22Rv1 (cell line): ENCODE data around the gene FARP1.

Experiments used
- H3K27ac ChIP-seq: fragments of 450-650 bp; 2 replicates; pipeline ENCODE4 v1.5.1; 2017
- ZFX ChIP-seq: fragments of 450-650 bp; IDR thresholded peaks from 2 replicates; pipeline ENCODE4 v1.6.1; 2017; ENCODE audit warnings: antibody characterized with exemption, borderline replicate concordance
- TF ChIP-seq, protein P1 (sequence below): fragments of 450-650 bp; IDR thresholded peaks from 2 replicates; pipeline ENCODE4 v1.5.1; 2017; ENCODE audit warnings: mild to moderate bottlenecking

Gene FARP1

DNA sequence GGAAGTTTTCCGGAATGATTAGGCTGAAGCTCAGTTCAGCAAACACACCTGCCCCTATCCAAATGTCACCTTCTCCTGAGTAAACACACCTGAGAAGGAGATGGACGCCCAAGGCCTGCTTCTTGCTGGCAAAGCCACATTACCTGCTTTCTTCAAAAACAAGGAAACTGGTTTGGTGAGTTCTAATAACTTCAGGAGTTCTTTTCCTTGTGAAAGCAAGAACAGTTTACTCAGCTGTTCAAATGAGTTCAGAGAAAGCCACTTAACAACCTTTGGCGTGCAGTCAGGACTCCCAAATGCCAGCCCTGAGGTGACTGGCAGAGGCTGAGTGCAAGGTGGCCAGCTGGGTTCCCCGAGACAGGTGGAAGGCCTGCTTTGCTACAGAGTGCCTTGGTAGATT lies 273.5 kb downstream of the FARP1 start:
- H3K27ac ChIP-seq: peak overlapping the region; percentile 82
- TF ChIP-seq ZFX: no peak
- TF ChIP-seq, protein P1, sequence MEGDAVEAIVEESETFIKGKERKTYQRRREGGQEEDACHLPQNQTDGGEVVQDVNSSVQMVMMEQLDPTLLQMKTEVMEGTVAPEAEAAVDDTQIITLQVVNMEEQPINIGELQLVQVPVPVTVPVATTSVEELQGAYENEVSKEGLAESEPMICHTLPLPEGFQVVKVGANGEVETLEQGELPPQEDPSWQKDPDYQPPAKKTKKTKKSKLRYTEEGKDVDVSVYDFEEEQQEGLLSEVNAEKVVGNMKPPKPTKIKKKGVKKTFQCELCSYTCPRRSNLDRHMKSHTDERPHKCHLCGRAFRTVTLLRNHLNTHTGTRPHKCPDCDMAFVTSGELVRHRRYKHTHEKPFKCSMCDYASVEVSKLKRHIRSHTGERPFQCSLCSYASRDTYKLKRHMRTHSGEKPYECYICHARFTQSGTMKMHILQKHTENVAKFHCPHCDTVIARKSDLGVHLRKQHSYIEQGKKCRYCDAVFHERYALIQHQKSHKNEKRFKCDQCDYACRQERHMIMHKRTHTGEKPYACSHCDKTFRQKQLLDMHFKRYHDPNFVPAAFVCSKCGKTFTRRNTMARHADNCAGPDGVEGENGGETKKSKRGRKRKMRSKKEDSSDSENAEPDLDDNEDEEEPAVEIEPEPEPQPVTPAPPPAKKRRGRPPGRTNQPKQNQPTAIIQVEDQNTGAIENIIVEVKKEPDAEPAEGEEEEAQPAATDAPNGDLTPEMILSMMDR: no peak

DNA sequence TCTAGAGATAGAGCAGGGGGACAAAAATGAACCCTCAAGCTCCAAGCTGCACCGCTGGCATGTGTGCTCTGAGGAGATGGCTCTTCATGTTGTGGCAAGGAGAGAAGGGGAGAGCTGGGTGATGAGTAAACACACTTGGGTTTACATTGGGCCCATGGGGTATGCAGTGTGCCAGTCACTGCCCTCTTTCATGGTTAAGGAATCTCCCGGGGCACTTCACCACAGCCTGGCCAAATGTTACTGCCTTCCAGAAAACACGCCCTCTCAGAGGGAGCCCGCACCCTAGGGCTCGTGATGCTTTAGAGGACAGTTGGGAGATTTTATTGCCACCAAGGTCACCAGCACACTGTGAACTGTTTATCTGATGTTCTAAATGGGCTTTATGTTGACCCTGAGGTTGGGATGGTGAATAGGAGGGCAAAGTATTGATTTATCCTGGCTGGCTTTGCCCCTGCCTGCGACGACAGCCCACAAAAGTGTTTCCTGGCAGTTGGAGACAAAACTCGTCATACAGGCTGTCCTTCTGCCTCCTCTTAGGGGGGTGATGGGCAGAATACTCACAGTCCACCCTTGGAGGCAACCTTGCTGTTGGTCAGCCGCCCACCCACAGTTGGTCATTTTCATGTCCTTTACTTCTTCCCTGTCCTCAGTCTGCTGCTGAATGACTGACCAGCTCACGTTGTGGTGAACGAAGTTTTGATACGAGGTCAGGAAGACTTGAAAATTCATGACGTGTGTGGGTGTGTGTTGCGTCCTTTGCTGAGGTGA lies 277.1 kb downstream of the FARP1 start:
- H3K27ac ChIP-seq: no peak overlapping the region

DNA sequence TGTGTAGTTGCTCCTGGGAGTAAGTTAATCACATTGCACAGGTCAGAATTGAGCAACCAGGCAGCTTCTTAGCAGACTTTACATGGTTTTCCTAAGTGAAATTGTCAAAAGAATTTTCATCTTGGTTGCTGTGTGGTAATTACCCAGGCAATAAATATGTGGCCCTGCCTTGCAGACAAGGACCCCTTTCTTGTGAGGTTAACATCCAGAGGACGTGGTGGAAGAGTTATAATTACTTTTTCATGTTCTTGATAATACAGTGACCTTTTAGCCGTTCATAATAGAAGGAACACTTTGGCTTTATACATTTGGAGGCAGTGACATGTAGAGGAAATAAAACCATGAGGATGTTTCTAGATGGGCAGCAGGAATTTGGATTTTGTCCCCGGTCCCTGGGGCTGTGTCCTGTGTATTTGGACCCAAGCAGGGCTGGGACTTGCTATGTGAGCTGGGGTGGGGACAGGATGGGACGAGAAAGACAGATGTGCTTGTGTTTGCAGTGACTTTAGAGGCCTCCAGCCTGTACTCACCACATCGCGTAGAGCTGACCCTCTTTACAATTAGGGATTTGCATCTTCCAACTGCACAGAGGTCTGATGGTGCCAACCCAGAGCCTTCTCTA lies 277.8 kb downstream of the FARP1 start:
- TF ChIP-seq, protein P1: no peak
- H3K27ac ChIP-seq: no peak overlapping the region

More for the DNA sequence above, 277.1 kb downstream of the FARP1 start:
- TF ChIP-seq, protein P1: no peak
- TF ChIP-seq ZFX: no peak

- TF ChIP-seq ZFX: no peak
- TF ChIP-seq, protein P1: no peak
Measured at GRCh38 chr13:98422046-98422445, 279.2 kb downstream of the FARP1 start.

GRCh38 chr13:98423417-98423816 lies 280.5 kb downstream of the FARP1 start:
- H3K27ac ChIP-seq: no peak overlapping the region
- no peak for TF ChIP-seq ZFX
- TF ChIP-seq, protein P1: no peak

More at GRCh38 chr13:98422046-98422445, 279.2 kb downstream of the FARP1 start:
- no peak overlapping the region for H3K27ac ChIP-seq

DNA sequence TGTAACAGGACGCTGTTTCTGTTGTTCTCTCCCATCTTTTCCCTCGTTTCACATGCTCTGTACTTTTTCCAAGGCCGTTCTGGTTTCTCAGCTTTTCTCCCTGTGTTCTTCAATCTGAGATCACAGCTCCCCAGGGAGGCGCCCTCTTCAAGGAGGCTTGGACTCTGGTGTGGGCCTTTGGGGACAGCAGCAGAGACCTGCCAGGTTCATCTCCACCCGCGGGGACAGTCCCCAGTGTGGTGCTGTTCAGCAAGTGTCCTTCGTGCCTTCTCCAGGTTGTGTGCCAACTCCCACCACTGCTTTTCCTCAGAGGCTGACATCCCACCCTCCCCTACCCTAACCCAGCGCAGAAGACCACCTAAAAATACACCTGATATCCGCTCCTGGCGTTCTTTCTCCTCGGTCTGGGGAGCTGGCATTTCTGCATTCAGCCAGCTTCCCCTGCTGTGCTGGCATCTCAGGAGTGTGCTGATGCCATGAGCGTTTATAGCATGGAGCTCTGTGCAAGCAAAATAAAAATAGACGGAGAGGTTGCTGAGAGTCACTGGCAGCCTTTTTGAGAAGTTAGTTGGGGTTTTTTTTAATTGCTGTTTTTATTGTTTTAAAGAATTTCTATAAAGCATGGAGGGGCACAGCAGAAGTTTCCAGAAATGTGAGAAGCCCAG lies 284.6 kb downstream of the FARP1 start:
- TF ChIP-seq, protein P1: no peak

More for the DNA sequence above, 284.6 kb downstream of the FARP1 start:
- no peak overlapping the region for H3K27ac ChIP-seq
